Trophoblast cell (in vitro differentiated cells and primary cell): ENCODE measurements around the gene JARID2.

Source experiments
- DNase-seq, 2 donors: peaks; one replicate each; pipeline ENCODE4 v3.0.0-alpha.2; 2016
- H2AFZ ChIP-seq: 2 replicates; pipeline ENCODE4 v1.6.1; 2013; ENCODE audit warnings: low read length, moderate library complexity, mild to moderate bottlenecking; ENCODE audit not compliant: insufficient read depth, poor library complexity
- H2AK5ac ChIP-seq: 2 replicates; pipeline ENCODE4 v1.6.1; 2013; ENCODE audit warnings: mild to moderate bottlenecking, low read length
- H2BK120ac ChIP-seq: 2 replicates; pipeline ENCODE4 v1.6.1; 2013; ENCODE audit warnings: low read length, mild to moderate bottlenecking, moderate library complexity; ENCODE audit not compliant: insufficient read depth, poor library complexity
- H2BK12ac ChIP-seq: 2 replicates; pipeline ENCODE4 v1.6.1; 2013; ENCODE audit warnings: mild to moderate bottlenecking, low read length, moderate library complexity
- H2BK5ac ChIP-seq: 2 replicates; pipeline ENCODE4 v1.6.1; 2013; ENCODE audit warnings: low read length, low read depth, moderate library complexity, mild to moderate bottlenecking; ENCODE audit not compliant: poor library complexity
- H3K14ac ChIP-seq: 2 replicates; pipeline ENCODE4 v1.6.1; 2013; ENCODE audit warnings: mild to moderate bottlenecking, low read length
- H3K18ac ChIP-seq: 2 replicates; pipeline ENCODE4 v1.6.1; 2013; ENCODE audit warnings: mild to moderate bottlenecking, low read length
- H3K23ac ChIP-seq: 2 replicates; pipeline ENCODE4 v1.6.1; 2013; ENCODE audit warnings: low read length
- H3K27ac ChIP-seq: 2 replicates; pipeline ENCODE4 v1.5.1; 2013; ENCODE audit warnings: low read depth, mild to moderate bottlenecking, inconsistent platforms, low read length, moderate library complexity
- H3K27me3 ChIP-seq: 2 replicates; pipeline ENCODE4 v1.6.1; 2013; ENCODE audit warnings: inconsistent platforms, mild to moderate bottlenecking, low read length, moderate library complexity; ENCODE audit not compliant: insufficient read depth
- H3K36me3 ChIP-seq, 2 experiments: 1 replicate in 1 of 2; 2 replicates in 1 of 2; pipeline ENCODE4 v1.6.1; 2013; ENCODE audit warnings: low read length in 2 of 2, mild to moderate bottlenecking in 2 of 2, moderate library complexity in 1 of 2; ENCODE audit not compliant: insufficient read depth in 2 of 2, control insufficient read depth in 1 of 2
- H3K4ac ChIP-seq: 2 replicates; pipeline ENCODE4 v1.6.1; 2013; ENCODE audit warnings: low read depth, mild to moderate bottlenecking, low read length, moderate library complexity
- H3K4me1 ChIP-seq, 2 experiments: 1 replicate in 1 of 2; 2 replicates in 1 of 2; pipeline ENCODE4 v1.6.1; 2013; ENCODE audit warnings: low read length in 2 of 2, mild to moderate bottlenecking in 2 of 2, moderate library complexity in 1 of 2; ENCODE audit not compliant: insufficient read depth in 2 of 2, control insufficient read depth in 1 of 2
- H3K4me2 ChIP-seq: 2 replicates; pipeline ENCODE4 v1.6.1; 2013; ENCODE audit warnings: inconsistent platforms, mild to moderate bottlenecking, low read length, moderate library complexity
- H3K4me3 ChIP-seq: 2 replicates; pipeline ENCODE4 v1.5.1; 2013; ENCODE audit warnings: mild to moderate bottlenecking, low read depth, low read length, inconsistent platforms
- H3K79me1 ChIP-seq: one replicate; pipeline ENCODE4 v1.6.1; 2013; ENCODE audit warnings: low read length
- H3K79me2 ChIP-seq: 2 replicates; pipeline ENCODE4 v1.6.1; 2013; ENCODE audit warnings: low read length, mild to moderate bottlenecking; ENCODE audit not compliant: control insufficient read depth, insufficient read depth, poor library complexity
- H3K9ac ChIP-seq: 2 replicates; pipeline ENCODE4 v1.6.1; 2013; ENCODE audit warnings: mild to moderate bottlenecking, low read length
- H3K9me3 ChIP-seq: 2 replicates; pipeline ENCODE4 v1.6.1; 2013; ENCODE audit warnings: low read depth, mild to moderate bottlenecking, control low read depth, inconsistent platforms, low read length; ENCODE audit not compliant: insufficient read depth
- H4K12ac ChIP-seq: 2 replicates; pipeline ENCODE4 v1.6.1; 2013; ENCODE audit warnings: low read depth, mild to moderate bottlenecking, low read length, moderate library complexity
- H4K8ac ChIP-seq: 2 replicates; pipeline ENCODE4 v1.6.1; 2013; ENCODE audit warnings: low read depth, mild to moderate bottlenecking, low read length, moderate library complexity
- H4K91ac ChIP-seq: one replicate; pipeline ENCODE4 v1.6.1; 2013; ENCODE audit warnings: low read depth, mild to moderate bottlenecking, low read length, moderate library complexity
- WGBS: extraction: QIAGEN DNeasy Blood & Tissue Kit; methylation state at CpG from one replicate; pipeline ENCODE4 v1.1.7; 2013; ENCODE audit warnings: missing lambda C conversion rate; ENCODE audit not compliant: insufficient read length, insufficient coverage; ENCODE audit errors: extremely low coverage; 5-methylcytosine and 5-hydroxymethylcytosine counted together

The JARID2 gene

DNA sequence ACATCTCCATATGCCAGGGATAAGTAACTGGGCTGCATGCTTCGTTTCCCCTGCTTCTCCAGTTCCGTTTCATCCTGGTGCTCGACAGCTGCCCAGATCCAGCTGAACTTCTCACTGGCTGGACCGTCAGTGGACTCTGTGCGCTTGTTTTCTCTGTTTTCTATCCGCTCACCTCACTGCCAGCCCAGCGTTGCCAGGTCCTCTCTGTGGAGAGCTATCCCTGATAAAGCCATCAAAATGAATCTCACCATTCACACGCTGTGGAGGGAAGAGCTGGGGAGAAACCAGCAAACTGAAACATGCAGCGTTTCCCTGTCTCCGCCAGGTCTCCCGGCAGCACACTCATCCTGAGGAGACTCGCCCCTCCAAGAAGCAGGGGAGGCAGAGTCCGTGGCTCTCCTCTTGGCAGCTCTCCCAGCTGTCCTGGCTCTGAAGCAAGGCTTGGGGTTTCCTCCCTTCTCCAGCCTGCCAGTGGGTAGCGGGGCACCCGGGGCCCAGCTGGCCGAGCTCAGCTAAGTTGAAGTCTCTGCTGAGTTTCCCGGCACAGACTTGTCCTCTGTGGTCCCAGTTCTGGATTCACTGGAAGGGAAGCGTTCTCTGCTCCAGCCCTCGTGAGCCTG lies 256.1 kb downstream of the JARID2 start:
- no peak overlapping the region for H3K18ac ChIP-seq
- H3K79me1 ChIP-seq, result no peaks in the 10 kb centered on the region
- DNase-seq, result no peak
- peaks cover 44 to 52% of the 10 kb centered on the region in 2 experiments for H3K36me3 ChIP-seq
- no peaks in the 10 kb centered on the region for H3K79me2 ChIP-seq
- H3K4me3 ChIP-seq, result no peak overlapping the region
- no peak overlapping the region for H2BK5ac ChIP-seq
- H3K9ac ChIP-seq, result no peak overlapping the region
- H2BK12ac ChIP-seq, result no peak overlapping the region
- no peak overlapping the region for H4K91ac ChIP-seq
- H3K4ac ChIP-seq, result no peak overlapping the region
- no peak overlapping the region for H2AK5ac ChIP-seq
- H2BK120ac ChIP-seq, result no peak overlapping the region
- WGBS, result no CpG with 5 or more reads among the region's 19 CpGs
- H4K8ac ChIP-seq, result no peak overlapping the region
- no peak overlapping the region for H3K23ac ChIP-seq
- no peak overlapping the region for H2AFZ ChIP-seq
- no peak overlapping the region for H3K14ac ChIP-seq
- H3K27me3 ChIP-seq, result no peaks in the 10 kb centered on the region
- H4K12ac ChIP-seq, result no peak overlapping the region
- H3K9me3 ChIP-seq, result peaks cover 4% of the 10 kb centered on the region
- H3K4me1 ChIP-seq, result no peaks in the 10 kb centered on the region
- H3K27ac ChIP-seq, result no peak overlapping the region
- no peak overlapping the region for H3K4me2 ChIP-seq

DNA sequence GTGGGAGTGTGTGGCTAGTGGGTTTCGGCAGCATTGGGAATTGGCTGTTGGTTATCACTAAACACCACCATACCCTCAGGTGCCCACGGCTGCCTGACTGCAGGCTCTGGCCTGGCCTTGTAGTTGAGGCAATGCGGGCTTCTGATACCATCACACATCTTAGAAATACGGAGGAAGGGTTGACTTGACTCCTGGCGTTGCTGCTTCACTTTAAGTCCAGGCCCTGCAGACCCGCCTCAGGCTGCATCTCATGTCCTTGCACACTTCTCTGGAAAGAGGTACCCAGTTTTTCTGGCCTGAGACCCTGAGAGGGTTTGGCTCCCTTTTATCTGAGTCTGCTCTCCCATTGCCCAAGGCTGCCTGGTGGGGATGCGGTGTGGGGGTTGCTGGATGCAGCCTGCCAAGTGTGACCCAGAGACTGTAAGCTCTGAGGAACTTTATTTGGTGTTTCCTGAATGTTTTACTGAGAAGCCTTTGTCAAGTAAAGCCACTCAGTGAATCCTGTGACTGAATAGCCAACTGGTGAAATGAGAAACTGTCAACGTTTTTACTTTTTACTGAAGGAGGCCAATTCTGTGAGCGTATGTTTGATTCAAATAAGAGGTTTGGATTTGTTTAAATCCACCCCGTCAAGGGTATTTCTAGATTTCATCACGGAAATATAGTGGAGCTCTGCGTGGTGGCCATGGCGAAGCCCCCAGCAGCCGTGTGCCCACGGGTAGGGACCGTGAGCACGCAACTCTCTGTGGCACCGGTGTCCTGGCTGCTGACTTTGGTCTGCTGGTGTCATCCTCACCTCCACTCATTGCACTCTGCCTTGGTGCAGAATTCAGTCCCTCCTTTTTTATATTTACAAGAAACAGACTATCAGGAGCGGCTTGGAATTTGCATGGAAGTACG lies 256.8 kb downstream of the JARID2 start:
- peaks cover 44 to 54% of the 10 kb centered on the region in 2 experiments for H3K36me3 ChIP-seq
- no CpG with 5 or more reads among the region's 20 CpGs for WGBS
- H3K9ac ChIP-seq, result no peak overlapping the region
- no peak overlapping the region for H4K91ac ChIP-seq
- H3K79me1 ChIP-seq, result no peaks in the 10 kb centered on the region
- no peak overlapping the region for H3K18ac ChIP-seq
- no peak overlapping the region for H2BK12ac ChIP-seq
- no peak overlapping the region for H2AFZ ChIP-seq
- H3K4me1 ChIP-seq, result peaks cover 0 to under 1% of the 10 kb centered on the region in 2 experiments
- no peak overlapping the region for H3K4me2 ChIP-seq
- no peak overlapping the region for H3K4me3 ChIP-seq
- DNase-seq, result peak in 1 of 2 donors; percentile 73
- H2BK120ac ChIP-seq, result no peak overlapping the region
- H3K9me3 ChIP-seq, result peaks cover 2% of the 10 kb centered on the region
- no peak overlapping the region for H3K23ac ChIP-seq
- no peak overlapping the region for H4K8ac ChIP-seq
- H4K12ac ChIP-seq, result no peak overlapping the region
- no peak overlapping the region for H3K27ac ChIP-seq
- H2BK5ac ChIP-seq, result no peak overlapping the region
- no peak overlapping the region for H2AK5ac ChIP-seq
- H3K79me2 ChIP-seq, result no peaks in the 10 kb centered on the region
- no peaks in the 10 kb centered on the region for H3K27me3 ChIP-seq
- H3K14ac ChIP-seq, result no peak overlapping the region
- H3K4ac ChIP-seq, result no peak overlapping the region

DNA sequence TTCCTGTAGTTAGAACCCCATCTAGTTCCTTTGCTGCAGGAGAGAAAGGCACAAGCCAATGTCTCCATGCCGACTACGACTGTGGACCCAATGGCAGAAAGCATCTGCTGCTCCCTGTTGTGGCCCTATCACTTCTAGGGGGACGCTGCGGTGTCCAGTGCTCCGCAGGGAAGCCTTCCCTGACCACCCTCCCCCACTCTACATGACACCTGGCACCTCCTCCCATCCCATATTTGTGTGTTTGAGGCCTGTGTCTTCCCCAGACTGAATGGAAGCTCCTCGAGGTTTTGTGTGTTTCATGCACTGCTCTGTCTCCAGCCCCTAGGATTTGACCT lies 257.4 kb downstream of the JARID2 start:
- H3K23ac ChIP-seq, result no peak overlapping the region
- no peak overlapping the region for H3K27ac ChIP-seq
- no peak overlapping the region for H2BK12ac ChIP-seq
- H3K4me2 ChIP-seq, result no peak overlapping the region
- H3K4ac ChIP-seq, result no peak overlapping the region
- H3K79me1 ChIP-seq, result no peaks in the 10 kb centered on the region
- H4K12ac ChIP-seq, result no peak overlapping the region
- no peak overlapping the region for H3K4me3 ChIP-seq
- H3K79me2 ChIP-seq, result no peaks in the 10 kb centered on the region
- no CpG with 5 or more reads among the region's 6 CpGs for WGBS
- no peak overlapping the region for H3K18ac ChIP-seq
- H3K14ac ChIP-seq, result no peak overlapping the region
- no peak overlapping the region for H2BK5ac ChIP-seq
- H2BK120ac ChIP-seq, result no peak overlapping the region
- H2AK5ac ChIP-seq, result no peak overlapping the region
- DNase-seq, result no peak
- H3K27me3 ChIP-seq, result no peaks in the 10 kb centered on the region
- no peak overlapping the region for H4K8ac ChIP-seq
- H3K9me3 ChIP-seq, result peaks cover 2% of the 10 kb centered on the region
- peaks cover 48 to 56% of the 10 kb centered on the region in 2 experiments for H3K36me3 ChIP-seq
- no peak overlapping the region for H3K9ac ChIP-seq
- peaks cover 0 to 3% of the 10 kb centered on the region in 2 experiments for H3K4me1 ChIP-seq
- H2AFZ ChIP-seq, result no peak overlapping the region
- no peak overlapping the region for H4K91ac ChIP-seq

DNA sequence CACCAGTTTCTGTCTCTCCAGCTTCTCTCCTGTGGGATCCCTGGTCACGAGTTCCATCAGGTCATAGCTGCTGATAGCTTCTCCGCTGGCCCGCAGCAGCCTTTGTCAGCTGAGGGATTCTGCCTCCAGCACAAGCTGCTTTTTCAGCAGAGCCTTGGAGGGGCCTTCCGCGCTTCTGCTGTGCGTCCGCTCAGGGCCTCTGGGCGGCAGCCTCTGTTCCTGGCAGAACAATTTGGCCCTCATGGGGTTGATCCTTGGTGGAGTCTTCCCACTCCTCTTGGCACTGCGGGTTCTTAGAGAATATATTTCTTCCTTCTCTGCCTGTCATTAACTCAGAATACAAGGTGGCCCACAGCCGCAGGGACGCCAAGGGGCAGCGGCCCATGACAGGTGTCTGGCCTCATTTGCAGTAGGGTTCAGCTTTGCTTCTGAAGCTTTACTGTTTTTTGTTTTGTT lies 258.2 kb downstream of the JARID2 start:
- Histone ChIP-seq H3K4me1 (peaks cover 0 to 3% of the 10 kb centered on the region in 2 experiments), H3K4me3 (no peak overlapping the region), H3K18ac (no peak overlapping the region), H3K23ac (no peak overlapping the region), H4K91ac (no peak overlapping the region), H3K4me2 (no peak overlapping the region), H3K9ac (no peak overlapping the region), H3K79me1 (no peaks in the 10 kb centered on the region), H3K27ac (no peak overlapping the region), H2BK5ac (no peak overlapping the region), H2AK5ac (no peak overlapping the region), H2BK12ac (no peak overlapping the region), H2AFZ (no peak overlapping the region), H4K12ac (no peak overlapping the region), H3K14ac (no peak overlapping the region), H3K36me3 (peaks cover 45 to 55% of the 10 kb centered on the region in 2 experiments), H2BK120ac (no peak overlapping the region), H3K79me2 (no peaks in the 10 kb centered on the region), H4K8ac (no peak overlapping the region), H3K27me3 (no peaks in the 10 kb centered on the region), H3K4ac (no peak overlapping the region), H3K9me3 (peaks cover 2% of the 10 kb centered on the region)
- peak in 1 of 2 donors; percentile 87 for DNase-seq
- WGBS, result no CpG with 5 or more reads among the region's 12 CpGs
